ENCODE measurements around the gene CDH4. TPM values are rescaled to one million over a fixed set of nuclear protein-coding genes. Genes with fewer than 3 reads are reported as not detected.

CDH4 gene
- total and polyA plus RNA-seq, 2 of the 4 experiments (the other 2 are of a cell fraction), result 1.6 to 3.5 TPM

- Histone ChIP-seq H4K91ac (ENCODE audit: insufficient read depth, low read depth, low read length) (no peak overlapping the region), H3K27ac (ENCODE audit: insufficient read depth, low read length) (no peak overlapping the region), H3K4ac (ENCODE audit: low read depth, low read length) (no peak overlapping the region), H3K23ac (ENCODE audit: low read depth, low read length) (no peak overlapping the region), H3K9me3 (ENCODE audit: control insufficient read depth, insufficient read depth, low read length) (no peaks in the 10 kb centered on the region; the same call in 1 of the 2 replicates), H2BK20ac (ENCODE audit: low read depth, low read length) (no peak overlapping the region), H3K4me3 (ENCODE audit: insufficient read depth, low read depth, low read length) (no peak overlapping the region), H3K79me1 (ENCODE audit: low read depth in 1 of 2, low read length in 2 of 2) (no peaks in the 10 kb centered on the region), H2BK5ac (ENCODE audit: low read depth, low read length, poor library complexity, severe bottlenecking) (no peak overlapping the region), H2AK9ac (replicated peaks; ENCODE audit: low read depth, low read length, poor library complexity) (no peak overlapping the region), H2AK5ac (ENCODE audit: low read depth, low read length) (peak overlapping the region; percentile 33; the same call in 1 of the 2 replicates), H3K4me2 (ENCODE audit: low read depth, low read length) (no peak overlapping the region), H3K36me3 (ENCODE audit: control insufficient read depth, insufficient read depth, low read length) (no peaks in the 10 kb centered on the region), H4K5ac (ENCODE audit: low read depth, low read length) (no peak overlapping the region), H4K8ac (ENCODE audit: low read depth in 2 of 2, low read length in 2 of 2) (no peak overlapping the region), H2BK15ac (ENCODE audit: low read depth, low read length) (no peak overlapping the region), H3K9ac (ENCODE audit: low read depth, low read length) (no peak overlapping the region), H3K56ac (ENCODE audit: extremely low read depth, insufficient read depth, low read length) (no peak overlapping the region), H3K4me1 (ENCODE audit: control insufficient read depth, insufficient read depth, low read length) (peaks cover 4% of the 10 kb centered on the region), H3K9me1 (ENCODE audit: insufficient read depth, low read length) (no peaks in the 10 kb centered on the region), H3K27me3 (ENCODE audit: control insufficient read depth, insufficient read depth, low read length) (no peaks in the 10 kb centered on the region; the same call in 1 of the 2 replicates), H3K14ac (replicated peaks; ENCODE audit: low read depth, low read length) (no peak overlapping the region), H2AFZ (replicated peaks; ENCODE audit: low read length, poor library complexity) (peak overlapping the region; percentile 10), H3K18ac (ENCODE audit: low read depth, low read length) (no peak overlapping the region), H4K20me1 (ENCODE audit: insufficient read depth, low read length) (no peaks in the 10 kb centered on the region; the same call in 1 of the 2 replicates), H2BK120ac (ENCODE audit: low read depth, low read length) (no peak overlapping the region)
- TF ChIP-seq CTCF (conservative IDR thresholded peaks at IDR 0.05; ENCODE audit: low read depth, low read length) (no peak), FOS (IDR thresholded peaks at IDR 0.05; ENCODE audit: low read depth, low read length) (no peak), USF2 (IDR thresholded peaks at IDR 0.05; ENCODE audit: low read depth, low read length) (no peak), ELK1 (IDR thresholded peaks at IDR 0.05; ENCODE audit: borderline replicate concordance, low read depth, low read length) (no peak), RAD21 (IDR thresholded peaks at IDR 0.05; ENCODE audit: low read length) (no peak), MXI1 (IDR thresholded peaks at IDR 0.05; ENCODE audit: borderline replicate concordance, low read depth, low read length) (no peak), BHLHE40 (IDR thresholded peaks at IDR 0.05; ENCODE audit: low read depth, low read length) (no peak), NFE2L2 (IDR thresholded peaks at IDR 0.05; ENCODE audit: low read depth, low read length) (no peak), MAFK (IDR thresholded peaks at IDR 0.05; ENCODE audit: low read depth, low read length) (no peak), RCOR1 (IDR thresholded peaks at IDR 0.05; ENCODE audit: insufficient replicate concordance, low read length) (no peak), CEBPB (IDR thresholded peaks at IDR 0.05; ENCODE audit: low read depth, low read length) (no peak), POLR2A (IDR thresholded peaks at IDR 0.05; ENCODE audit: low read depth, low read length) (no peak), MAZ (IDR thresholded peaks at IDR 0.05; ENCODE audit: borderline replicate concordance, low read depth, low read length) (no peak), CHD1 (IDR thresholded peaks at IDR 0.05; ENCODE audit: low read depth, low read length) (no peak), SMC3 (IDR thresholded peaks at IDR 0.05; ENCODE audit: low read depth, low read length) (no peak), RFX5 (IDR thresholded peaks at IDR 0.05; ENCODE audit: low read depth, low read length) (no peak)
- intact Hi-C loops (cut with micrococcal nuclease), result no loop called here
- no peak for DNase-seq
- ChIA-PET POLR2A (ENCODE audit: unreplicated experiment) (no interaction called here), CTCF (interaction anchor here (0.7 kb wide), 1 partner anchor 10 kb away, joined by 3 read pairs; no protein-coding TSS in a partner anchor)
- dilution Hi-C loops (cut with HindIII; ENCODE audit: low sequenced_read_pairs, unreplicated experiment), result no loop called here
- no peak for ATAC-seq (ENCODE audit: low read depth)
- no TSS peak for BruUV-seq (replicated peaks)
- in situ Hi-C loops (cut with MboI; ENCODE audit: low sequenced_read_pairs), result no loop called here
- 94% methylated on average over 3 of the region's 10 CpGs; no CpG with 5 or more reads in 1 of the 2 experiments for WGBS, 2 experiments (ENCODE audit: extremely low coverage in 2 of 2, insufficient read length in 1 of 2)
Observed at GRCh38 chr20:61354501-61354900, 102.4 kb downstream of the CDH4 start.

All from IMR-90 (cell line).